T-helper 1 cell (primary cell): ENCODE results near the gene LBX2.
"Not testable (repeated sequence)": the region's sequence is repeated elsewhere in the genome, so short reads cannot be mapped to it uniquely, and the experiment has no call there.

ENCODE experiments used
- DNase-seq, 5 donors: peaks; one replicate each; pipeline ENCODE4 v3.0.0-alpha.2; 2012 to 2020

LBX2 gene

DNA sequence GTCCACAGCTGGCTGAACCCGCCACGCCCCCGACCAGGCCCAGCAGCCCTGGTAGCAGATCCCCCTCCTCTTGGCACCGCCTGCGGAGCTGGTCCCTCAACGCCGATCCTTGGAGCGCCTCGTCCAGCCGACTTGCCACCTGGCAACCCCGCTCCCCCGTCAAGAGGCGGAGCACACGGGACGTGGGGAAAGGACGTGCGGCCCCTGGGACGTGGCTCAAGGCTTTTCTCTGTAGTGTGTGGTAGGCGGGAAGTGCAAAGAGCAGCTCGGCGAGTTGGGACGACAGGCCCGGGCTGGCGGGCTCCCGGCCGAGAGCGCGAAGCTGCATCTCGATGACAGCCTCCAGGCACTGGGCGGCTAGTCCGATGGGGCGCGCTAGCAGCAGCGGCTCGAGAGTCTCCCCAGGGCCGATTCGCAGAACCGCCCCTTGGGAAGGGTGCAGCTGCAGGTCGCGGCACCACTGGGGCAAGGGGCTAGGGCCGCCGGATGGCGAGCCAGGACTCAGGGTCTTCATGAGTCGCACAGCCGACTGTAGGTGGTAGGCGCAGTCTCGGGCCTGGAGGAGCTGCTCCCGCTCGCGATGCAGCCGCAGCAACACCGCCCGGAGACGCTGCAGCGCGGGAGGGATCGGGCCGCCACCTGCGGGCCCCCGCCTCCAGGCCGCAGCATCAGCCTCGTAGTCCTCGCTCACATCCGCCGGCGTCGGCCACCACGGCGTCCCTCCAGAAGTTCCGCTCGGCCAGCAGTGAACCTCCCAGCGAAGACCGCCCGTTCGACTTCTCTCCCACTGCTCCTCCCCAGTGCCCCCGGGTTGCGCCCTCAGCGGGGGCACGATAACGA lies 17.2 kb downstream of the LBX2 start:
- DNase-seq = peak; percentile 27 to 68 (median 39)

DNA sequence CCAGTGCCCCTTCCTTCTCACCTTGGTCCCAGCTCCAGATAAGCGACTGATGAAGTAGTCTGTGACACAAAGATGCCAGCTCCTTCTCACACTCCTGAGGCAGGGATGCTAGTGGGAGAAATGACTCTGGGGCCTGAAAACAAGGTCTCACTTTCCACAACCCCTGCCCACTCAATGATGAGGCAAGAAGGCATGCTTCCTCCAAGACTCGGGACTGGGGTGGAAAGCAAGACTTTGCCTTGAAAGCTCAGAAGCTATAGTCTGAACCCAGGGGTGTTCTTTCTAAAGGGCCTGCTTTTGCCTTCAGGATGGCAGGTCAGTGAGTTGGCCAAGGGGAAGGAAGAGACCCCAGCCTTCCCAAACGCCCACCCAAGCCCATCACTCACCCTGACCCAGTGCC lies 18.0 kb downstream of the LBX2 start:
- no peak for DNase-seq

DNA sequence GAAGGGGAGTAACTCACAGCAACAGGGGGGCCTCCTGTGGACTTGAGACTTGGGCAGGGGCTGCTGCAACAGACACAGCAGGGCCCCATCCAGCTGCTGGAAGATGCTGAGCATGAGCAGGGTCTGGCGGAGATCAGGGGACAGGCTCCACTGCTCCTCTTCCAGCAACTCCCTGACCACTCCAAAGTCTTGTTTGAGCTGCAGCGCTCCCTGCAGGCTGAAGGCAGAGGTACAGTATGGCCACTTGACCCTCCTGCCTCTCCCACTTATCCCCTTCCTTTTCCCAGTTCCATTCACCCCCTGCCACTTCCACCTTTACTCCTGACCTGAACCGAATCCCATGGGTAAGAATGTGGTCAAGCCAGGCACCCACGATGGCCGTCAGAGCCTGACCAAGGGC lies 24.5 kb downstream of the LBX2 start:
- no peak for DNase-seq

DNA sequence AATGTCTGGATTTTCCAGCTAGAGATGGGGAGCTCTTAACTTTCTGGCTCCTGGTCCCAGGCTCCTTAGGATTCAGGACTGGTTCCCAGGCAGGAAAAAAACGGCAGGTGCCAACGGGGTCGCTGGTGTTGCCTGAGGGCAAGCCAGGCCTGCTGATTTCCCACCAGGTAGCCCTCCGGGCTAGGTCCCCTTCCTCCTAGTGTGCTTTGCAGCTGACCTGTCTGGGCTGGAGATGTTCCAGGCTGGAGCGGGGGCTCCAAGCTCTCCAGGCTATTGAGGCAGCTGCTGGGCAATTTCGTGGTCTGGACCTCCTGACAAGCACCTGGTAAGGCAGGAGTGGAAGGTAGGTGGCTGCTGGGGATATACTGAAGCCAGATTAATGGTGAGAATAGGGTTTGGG lies 24.9 kb downstream of the LBX2 start:
- no peak for DNase-seq

DNA sequence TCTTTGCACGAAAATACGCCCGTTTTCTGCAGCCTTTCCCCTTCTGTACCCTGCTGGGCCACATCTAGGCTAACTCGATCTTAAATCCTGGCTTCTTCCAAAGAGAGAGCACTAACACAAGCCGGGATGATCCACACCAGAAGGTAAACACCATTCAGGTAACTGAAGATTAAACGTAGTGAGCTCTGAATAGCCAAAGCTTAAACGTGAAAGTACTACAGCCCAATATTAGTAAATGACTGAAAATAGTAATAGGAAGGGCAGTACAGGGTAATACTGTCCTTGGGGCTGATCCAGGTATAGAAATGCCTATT lies 26.5 kb downstream of the LBX2 start:
- no peak for DNase-seq

DNA sequence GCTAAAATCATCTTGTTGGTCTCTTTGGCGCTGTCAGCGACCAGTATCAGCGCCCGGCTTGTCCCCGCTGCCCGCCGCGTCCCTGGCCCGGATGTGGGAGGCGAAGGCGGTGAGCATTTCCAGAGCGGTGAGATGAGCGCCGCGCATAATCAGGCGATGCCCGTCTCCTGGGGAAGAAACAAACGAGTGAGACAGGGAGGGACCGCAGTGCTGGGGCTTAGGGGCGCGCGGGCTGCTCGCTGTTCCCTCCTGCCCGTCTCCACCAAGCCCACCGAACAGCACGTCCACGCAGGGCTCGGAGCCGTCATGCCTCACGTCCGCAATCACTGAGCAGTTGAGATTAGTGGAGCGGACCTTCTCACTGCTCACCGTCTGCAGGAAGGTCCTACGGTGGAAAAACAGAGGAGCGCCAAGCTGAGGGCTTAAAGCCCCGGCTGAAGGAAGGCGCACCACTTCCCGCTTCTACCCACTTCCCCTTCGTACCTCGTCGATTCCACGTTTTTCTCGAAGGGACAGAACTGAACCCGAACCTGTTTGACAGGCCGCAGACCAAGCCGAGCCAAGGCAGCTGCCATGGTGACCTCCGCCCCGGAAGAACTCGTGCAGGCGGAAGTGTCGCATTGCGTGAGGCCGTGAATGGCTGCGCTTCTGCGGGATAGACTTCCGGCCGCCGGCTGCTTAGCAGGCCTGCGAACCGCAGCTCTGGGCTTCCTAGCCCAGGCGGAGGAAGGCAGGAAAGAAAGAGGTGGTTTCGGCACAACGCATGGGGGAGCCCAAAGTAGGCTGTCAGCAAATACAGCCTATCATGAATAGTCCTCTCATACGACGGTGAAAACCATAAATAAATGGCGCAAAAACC lies 27.1 kb downstream of the LBX2 start, which contains the start of gene MRPL53:
TSS of gene MRPL53 (minus strand) at position 595 of the 859 bp plus-strand sequence. CDS start at position 575, 20 bp downstream.
- peak; percentile 92 to 97 (median 96) for DNase-seq

DNA sequence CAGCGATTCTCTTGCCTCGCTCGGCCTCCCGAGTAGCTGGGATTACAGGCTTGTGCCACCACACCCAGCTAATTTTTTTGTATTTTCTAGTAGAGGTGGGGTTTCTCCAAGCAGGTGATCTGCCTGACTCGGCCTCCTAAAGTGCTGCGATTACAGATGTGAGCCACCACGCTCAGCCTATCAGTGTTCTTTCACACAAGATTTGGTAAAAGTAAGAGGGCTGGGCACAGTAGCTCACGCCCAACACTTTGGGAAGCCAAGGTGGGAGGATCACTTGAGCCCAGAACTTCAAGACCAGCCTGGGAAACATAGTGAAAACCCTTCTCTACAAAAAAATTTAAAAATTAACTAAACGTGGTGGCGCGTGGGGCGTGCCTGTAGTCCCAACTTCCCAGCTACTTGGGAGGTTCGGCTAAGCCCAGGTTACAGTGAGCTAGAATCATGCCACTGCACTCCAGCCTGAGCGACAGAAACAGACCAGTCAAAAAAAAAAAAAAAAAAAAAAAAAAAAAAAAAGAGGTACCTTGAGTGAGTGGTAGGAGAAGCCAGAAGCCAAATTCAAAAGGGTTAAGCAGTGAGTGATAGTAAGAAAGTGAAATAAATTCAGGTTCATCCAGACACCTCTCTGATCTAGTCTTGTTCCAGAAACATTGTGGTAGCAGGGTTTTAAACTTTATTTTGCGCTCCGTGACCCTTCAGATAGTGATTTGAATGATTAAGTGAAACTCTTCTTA lies 27.9 kb downstream of the LBX2 start:
- no peak for DNase-seq

DNA sequence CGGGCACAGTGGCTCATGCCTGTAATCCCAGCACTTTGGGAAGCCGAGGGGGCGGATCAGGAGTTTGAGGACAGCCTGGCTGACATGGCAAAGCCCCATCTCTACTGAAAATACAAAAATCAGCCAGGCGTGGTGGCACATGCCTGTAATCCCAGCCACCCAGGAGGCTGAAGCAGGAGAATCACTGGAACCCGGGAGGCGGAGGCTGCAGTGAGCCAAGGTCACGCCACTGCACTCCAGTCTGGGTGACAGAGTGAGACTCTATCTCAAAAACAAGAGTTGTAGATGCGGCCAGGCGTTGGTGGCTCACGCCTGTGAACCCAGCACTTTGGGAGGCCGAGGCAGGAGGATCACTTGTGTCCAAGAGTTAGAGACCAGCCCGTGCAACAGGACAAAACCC lies 28.7 kb downstream of the LBX2 start:
- not testable (repeated sequence) for DNase-seq

DNA sequence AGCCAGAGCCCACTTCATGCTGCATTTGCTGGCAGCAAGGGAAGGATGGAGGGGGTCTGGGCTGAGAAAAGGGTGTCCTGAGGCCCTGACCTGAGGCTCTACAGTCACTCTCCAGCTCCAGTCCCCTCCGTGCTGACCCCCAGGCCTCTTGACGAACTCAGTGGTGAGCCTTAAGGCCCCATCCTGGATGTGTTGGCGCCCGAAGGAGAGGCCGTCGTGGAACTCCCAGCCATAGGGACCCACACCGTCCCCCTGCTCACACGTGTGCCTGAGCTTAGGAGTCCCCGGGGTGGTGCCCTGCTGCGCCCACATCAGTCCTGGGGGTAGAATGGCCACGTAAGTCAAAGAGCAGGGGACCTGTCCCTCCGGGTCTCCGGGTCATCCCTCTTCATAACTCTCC lies 35.0 kb downstream of the LBX2 start:
- DNase-seq = no peak

DNA sequence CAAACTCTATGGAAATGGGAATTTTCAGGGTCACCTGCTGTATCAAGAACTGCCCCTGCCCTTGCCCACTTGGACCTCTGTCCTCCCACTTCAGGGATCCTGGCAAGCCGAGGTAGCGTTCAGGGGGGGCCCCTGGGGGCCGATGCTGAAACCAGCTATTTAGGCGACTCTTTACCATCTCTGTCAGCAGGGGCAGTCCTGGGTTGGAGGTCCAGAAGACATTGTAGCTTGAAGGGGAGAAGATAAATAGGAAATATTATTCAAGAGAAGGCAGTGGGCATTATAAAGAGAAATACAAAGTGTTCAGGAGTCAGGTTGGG lies 36.7 kb downstream of the LBX2 start:
- DNase-seq = no peak

DNA sequence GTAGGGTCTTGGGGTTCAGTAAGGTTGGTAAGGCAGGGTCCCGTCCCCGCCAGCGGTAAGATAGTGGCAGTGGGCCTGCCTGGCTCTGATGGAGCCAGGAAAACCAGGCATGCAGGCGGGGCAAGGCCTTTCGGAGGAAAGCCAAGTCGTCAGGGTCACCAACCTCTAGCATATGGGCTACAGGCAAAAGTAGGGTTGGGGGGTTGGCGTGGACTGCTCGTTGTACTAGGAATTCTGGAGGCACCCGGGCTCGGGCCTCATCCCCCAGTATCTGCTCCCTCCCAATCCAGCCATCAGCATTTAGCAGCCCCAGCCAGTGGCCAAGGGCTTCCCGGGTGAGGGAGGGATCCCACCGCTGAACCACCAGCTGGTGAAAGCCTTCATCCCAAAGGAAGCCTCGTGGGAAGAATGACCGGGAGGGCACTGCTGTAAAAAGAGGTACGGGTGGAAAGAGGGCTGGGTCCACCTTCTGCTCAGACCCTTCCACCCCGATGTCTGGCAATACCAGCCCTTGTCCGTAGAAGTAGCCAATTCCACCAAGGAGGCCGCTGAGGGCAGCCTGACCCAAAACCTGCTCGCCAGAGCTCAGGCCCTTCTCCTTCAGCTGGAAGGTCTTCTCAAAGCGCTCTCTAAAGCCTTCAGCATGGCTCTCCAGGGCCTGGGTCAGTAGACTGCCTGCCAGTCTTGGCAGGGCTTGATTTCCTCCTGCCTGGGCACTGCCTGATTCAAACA lies 37.2 kb downstream of the LBX2 start:
- DNase-seq = no peak

DNA sequence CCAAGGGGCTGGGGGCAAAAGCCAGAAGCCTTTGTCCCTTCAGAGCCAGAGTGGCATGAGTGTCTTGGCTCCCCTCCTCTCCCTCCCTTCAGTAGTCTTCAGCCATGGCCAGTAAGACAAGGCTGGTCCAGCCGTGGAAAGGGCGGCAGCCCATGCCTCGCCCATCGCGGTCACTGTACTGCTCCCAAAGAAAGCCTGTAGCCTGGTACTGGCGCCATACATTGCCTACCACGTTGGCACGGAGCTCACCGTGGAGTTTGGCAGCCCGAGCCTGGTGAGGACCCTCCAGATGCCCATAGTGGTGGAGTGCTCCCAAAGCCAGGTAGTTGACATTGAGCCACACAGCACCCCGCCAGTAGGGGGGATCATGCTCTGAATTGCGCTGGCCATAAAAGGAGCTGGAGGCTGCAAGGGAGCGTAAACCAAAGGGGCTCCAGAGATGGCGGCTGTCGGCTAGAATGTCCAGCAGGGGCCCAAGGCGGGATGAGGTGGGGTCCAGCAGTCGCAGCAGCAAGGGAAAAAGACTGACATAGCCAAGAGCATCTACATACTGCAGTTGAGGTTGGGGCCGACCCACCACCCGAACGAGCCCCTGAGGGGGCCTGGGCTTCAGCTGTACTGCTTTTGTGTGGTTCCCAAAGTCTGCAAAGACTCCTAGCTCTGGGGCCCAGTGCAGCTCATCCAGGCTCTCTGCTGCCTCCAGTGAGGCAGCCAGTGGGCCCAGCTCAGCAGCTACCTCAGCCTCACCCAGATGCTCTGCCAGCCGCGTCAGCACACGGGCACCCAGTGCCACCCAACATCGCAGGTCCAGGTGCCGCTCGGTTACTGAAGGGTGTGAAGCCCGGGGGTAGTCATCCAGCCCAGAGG lies 38.0 kb downstream of the LBX2 start:
- DNase-seq = no peak

DNA sequence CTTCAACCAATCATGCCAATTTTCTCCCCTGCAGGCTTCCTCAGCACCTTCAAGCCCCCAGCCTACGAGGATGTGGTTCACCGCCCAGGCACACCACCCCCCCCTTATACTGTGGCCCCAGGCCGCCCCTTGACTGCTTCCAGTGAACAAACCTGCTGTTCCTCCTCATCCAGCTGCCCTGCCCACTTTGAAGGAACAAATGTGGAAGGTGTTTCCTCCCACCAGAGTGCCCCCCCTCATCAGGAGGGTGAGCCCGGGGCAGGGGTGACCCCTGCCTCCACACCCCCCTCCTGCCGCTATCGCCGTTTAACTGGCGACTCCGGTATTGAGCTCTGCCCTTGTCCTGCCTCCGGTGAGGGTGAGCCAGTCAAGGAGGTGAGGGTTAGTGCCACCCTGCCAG lies 39.2 kb downstream of the LBX2 start:
- not testable (repeated sequence) for DNase-seq

DNA sequence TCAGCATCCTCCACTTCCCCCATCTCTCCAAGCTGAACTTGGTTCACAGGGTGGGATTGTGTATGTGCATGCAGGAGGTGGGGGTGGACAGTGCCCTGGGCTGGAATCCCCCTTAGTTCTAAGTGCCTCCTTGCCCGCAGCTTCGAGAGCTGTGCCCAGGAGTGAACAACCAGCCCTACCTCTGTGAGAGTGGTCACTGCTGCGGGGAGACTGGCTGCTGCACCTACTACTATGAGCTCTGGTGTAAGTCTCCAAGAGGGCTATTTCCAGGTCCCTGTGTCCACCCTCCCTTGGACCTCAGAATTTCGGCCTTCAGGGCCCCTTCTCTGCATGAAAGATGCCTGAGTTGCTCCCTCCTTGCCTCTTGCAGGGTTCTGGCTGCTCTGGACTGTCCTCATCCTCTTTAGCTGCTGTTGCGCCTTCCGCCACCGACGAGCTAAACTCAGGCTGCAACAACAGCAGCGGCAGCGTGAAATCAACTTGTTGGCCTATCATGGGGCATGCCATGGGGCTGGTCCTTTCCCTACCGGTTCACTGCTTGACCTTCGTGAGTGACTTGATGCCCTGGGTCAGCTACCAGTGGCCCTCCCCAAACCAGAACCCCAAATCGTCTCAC lies 39.8 kb downstream of the LBX2 start:
- not testable (repeated sequence) for DNase-seq

DNA sequence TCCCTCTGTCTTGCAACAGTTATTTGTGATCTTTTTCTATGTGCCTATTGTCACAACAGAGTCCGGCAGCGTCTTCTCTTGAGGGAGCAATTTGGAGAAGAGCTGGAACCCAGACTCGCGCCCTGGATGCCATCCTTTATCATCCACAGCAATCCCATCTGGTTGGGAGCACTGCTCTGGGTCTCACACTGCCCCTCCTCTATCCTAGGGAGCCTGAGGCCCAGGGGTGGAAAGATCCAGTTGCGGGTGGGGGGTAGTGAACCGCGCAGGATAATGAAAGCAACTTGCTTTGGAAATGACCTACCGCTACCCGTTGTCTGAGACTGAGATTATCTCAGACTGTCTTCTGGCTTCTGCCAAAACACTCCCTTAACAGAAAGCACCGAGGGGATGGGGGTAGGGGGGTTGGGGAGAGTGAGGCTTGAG lies 40.5 kb downstream of the LBX2 start:
- no peak for DNase-seq

DNA sequence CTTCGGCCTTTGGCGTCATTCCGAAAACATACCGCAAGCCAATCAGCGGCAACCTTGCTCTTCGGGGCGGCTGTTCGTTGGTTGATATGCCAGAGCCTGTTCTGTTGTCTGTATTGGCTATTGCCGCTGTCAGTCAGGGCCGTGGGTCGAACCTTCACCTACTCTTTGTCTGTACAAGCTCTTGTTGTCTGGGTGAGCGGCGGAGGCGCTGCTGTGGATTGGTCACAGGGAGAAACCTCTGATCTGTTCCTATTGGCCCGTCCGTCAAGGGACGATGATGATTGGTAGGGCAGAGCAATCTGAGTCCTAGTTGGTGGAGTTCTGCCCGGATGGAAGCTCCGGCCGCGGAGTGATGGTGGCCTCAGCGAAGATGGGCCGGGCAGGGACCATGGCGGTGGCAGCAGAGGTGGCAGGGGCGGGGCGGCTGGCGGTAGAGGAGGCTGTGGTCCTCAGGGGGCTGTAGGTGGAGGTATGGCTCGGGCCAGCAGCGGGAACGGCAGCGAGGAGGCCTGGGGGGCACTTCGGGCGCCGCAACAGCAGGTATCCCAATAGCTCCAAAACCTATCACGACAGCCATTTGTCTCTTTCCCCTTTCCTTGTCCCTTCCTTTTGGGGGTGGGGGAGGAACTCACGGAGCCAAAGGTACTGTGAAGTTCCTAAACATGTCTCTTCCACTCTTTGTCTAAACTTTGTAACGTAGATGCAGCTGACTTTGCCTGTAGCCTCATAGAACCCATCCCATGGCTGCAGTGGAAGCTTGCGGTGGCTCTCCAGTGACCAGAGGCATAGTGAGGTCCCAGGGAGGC lies 41.1 kb downstream of the LBX2 start, which contains the start of gene WBP1:
TSS of gene WBP1 (plus strand) at position 307 of the 806 bp plus-strand sequence. CDS start at position 472, 165 bp downstream.
- peak; percentile 97 to 100 (median 99) for DNase-seq

DNA sequence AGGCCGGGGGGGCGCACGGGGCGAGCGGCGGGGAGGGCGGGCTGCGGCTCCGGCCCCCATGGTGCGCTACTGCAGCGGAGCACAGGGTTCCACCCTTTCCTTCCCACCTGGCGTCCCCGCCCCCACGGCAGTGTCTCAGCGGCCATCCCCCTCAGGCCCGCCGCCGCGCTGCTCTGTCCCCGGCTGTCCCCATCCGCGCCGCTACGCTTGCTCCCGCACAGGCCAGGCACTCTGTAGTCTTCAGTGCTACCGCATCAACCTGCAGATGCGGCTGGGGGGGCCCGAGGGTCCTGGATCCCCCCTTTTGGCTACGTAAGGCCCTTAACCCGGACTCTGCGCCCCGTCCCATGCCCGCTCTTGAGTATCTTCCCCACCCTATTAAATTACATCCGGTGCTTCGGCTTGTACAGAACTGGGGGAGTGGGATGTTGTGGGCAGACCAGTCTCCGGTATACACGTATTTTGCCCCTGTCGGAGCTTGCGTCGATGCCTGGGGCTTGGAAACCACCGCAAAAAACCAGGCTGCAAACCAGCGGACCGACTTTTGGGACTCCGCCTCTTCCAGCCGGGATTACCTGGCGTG lies 41.8 kb downstream of the LBX2 start:
- peak; percentile 64 to 84 (median 71) for DNase-seq

DNA sequence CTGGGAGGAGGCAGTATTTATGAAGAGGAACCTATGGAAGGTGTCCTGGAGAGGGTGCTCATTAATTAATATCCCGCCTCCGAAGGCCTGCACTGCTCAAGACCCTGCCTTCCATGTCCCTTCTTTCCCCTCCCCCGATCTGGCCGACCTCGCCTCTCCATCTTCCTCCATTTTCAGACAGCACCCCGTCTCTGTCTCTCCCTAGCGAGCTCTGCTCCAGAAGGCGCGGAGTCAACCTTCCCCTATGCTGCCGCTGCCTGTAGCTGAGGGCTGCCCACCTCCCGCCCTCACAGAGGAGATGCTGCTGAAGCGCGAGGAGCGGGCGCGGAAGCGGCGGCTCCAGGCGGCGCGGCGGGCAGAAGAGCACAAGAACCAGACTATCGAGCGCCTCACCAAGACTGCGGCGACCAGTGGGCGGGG lies 42.3 kb downstream of the LBX2 start:
- DNase-seq = no peak

DNA sequence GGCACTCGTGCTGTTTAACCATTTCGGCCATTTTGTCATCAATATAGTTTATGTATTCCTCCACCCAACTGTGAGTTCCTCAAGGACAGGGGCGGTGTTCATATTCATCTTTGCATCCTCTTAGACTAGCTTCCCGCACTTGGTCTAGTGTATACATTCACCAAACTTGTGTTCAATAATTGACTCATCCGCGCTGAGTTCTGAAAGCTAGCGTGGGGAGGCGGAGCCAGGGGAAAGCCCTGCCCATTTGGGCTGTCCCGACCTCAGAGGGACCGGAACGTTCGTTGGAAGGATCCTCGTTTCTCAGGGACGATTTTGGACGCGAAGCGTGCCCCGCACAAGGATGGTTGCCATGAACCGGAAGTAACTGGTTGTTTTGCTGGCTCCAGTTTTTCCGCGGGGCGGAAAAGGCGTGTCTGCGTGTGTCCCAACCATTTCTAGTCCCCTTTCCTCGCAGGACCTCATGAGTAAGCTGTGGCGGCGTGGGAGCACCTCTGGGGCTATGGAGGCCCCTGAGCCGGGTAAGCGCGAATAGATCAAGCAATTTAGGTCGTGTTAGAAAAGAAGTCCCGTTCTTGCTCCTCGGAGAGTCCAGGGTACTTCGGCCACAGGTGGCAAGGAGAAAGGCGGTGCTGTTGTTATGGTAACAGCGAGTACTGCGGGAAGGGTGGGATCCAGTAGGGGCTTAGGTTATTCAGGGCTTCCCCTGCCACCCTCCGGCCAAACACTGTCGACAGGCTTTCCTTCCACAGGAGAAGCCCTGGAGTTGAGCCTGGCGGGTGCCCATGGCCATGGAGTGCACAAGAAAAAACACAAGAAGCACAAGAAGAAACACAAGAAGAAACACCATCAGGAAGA lies 44.5 kb downstream of the LBX2 start, which contains the start of gene INO80B:
TSS of gene INO80B (plus strand) at position 434 of the 858 bp plus-strand sequence. CDS start at position 464, 30 bp downstream.
- DNase-seq = peak; percentile 87 to 98 (median 93)
